Smooth muscle cell (in vitro differentiated cells): ENCODE results near the gene GJB2. TPM values are rescaled to one million over a fixed set of nuclear protein-coding genes. Genes with fewer than 3 reads are reported as not detected.

Experiments
- DNase-seq: peaks from one replicate; lab custom pipeline; 2025; ENCODE audit not compliant: unreplicated experiment; lab: John Stamatoyannopoulos, UW
- H2AFZ ChIP-seq: fragments of 200-600 bp; sonication (generic); 2 replicates; pipeline ENCODE4 v1.6.0; 2016; ENCODE audit warnings: antibody characterized with exemption, low read depth, mild to moderate bottlenecking
- H3F3A ChIP-seq: fragments of 200-600 bp; sonication (generic); 2 replicates; pipeline ENCODE4 v1.6.0; 2017; ENCODE audit warnings: antibody characterized with exemption, low read depth
- H3K27ac ChIP-seq: fragments of 200-600 bp; sonication (generic); 2 replicates; pipeline ENCODE4 v1.5.1; 2016; ENCODE audit warnings: low read depth, mild to moderate bottlenecking
- H3K27me3 ChIP-seq: fragments of 200-600 bp; sonication (generic); 2 replicates; pipeline ENCODE4 v1.6.1; 2016; ENCODE audit warnings: low read depth, mild to moderate bottlenecking
- H3K36me3 ChIP-seq: fragments of 200-600 bp; sonication (generic); 2 replicates; pipeline ENCODE4 v1.5.1; 2016; ENCODE audit warnings: low read depth
- H3K4me1 ChIP-seq: fragments of 200-600 bp; sonication (generic); 2 replicates; pipeline ENCODE4 v1.5.1; 2016; ENCODE audit warnings: low read depth
- H3K4me2 ChIP-seq: fragments of 200-600 bp; sonication (generic); 2 replicates; pipeline ENCODE4 v1.6.0; 2016; ENCODE audit warnings: mild to moderate bottlenecking
- H3K4me3 ChIP-seq: fragments of 200-600 bp; sonication (generic); 2 replicates; pipeline ENCODE4 v1.5.1; 2016; ENCODE audit warnings: mild to moderate bottlenecking
- H3K79me2 ChIP-seq: fragments of 200-600 bp; sonication (generic); 2 replicates; pipeline ENCODE4 v1.6.0; 2016; ENCODE audit warnings: low read depth, mild to moderate bottlenecking
- H3K9ac ChIP-seq: fragments of 200-600 bp; sonication (generic); 2 replicates; pipeline ENCODE4 v1.6.0; 2016; ENCODE audit warnings: low read depth
- H3K9me3 ChIP-seq: fragments of 200-600 bp; sonication (generic); replicated peaks from 2 replicates; pipeline ENCODE4 v1.5.1; 2016; ENCODE audit warnings: low read depth
- H4K20me1 ChIP-seq: fragments of 200-600 bp; sonication (generic); 2 replicates; pipeline ENCODE4 v1.6.0; 2016; ENCODE audit warnings: low read depth
- CTCF ChIP-seq: fragments of 200-600 bp; sonication (generic); IDR thresholded peaks from 2 replicates; pipeline ENCODE4 v1.5.1; 2017; ENCODE audit warnings: borderline replicate concordance, mild to moderate bottlenecking, antibody characterized with exemption; ENCODE audit not compliant: insufficient read depth, poor library complexity, severe bottlenecking
- WGBS: methylation state at CpG from one replicate; pipeline ENCODE4 v1.1.7; 2016; ENCODE audit warnings: low lambda C conversion rate; 5-methylcytosine and 5-hydroxymethylcytosine counted together
- polyA plus RNA-seq: library from polyadenylated mRNA; unstranded; fragments of >200 nt; fragmentation: Nextera tagmentation; extraction: Ambion mirVana; gene quantifications from 2 replicates; pipeline ENCODE4 v1.2.1, GENCODE V29; 2016
- total RNA-seq: library from RNA; depleted of rRNA; stranded (reverse); fragments of >200 nt; gene quantifications from 2 replicates; pipeline ENCODE4 v1.2.3, GENCODE V29; 2014

GJB2 gene
- total and polyA plus RNA-seq, 2 experiments from 2014 or later, result 42.9 to 115 TPM

- peaks cover 7% of the 10 kb centered on the region for H3F3A ChIP-seq
- no peak overlapping the region for H2AFZ ChIP-seq
- H3K4me3 ChIP-seq, result no peak overlapping the region
- H3K79me2 ChIP-seq, result no peaks in the 10 kb centered on the region
- H4K20me1 ChIP-seq, result no peaks in the 10 kb centered on the region
- peaks cover 10% of the 10 kb centered on the region for H3K4me1 ChIP-seq
- no peaks in the 10 kb centered on the region for H3K9me3 ChIP-seq
- H3K36me3 ChIP-seq, result no peaks in the 10 kb centered on the region
- no peak overlapping the region for H3K9ac ChIP-seq
- no peak for DNase-seq
- WGBS, result 93% methylated on average over 8 of the region's 8 CpGs
- TF ChIP-seq CTCF, result no peak
- no peaks in the 10 kb centered on the region for H3K27me3 ChIP-seq
- H3K4me2 ChIP-seq, result no peak overlapping the region
- H3K27ac ChIP-seq, result no peak overlapping the region
Measured at GRCh38 chr13:20173116-20173746, 19.5 kb downstream of the GJB2 start.

- H3F3A ChIP-seq, result peaks cover 7% of the 10 kb centered on the region
- no peak overlapping the region for H3K4me2 ChIP-seq
- peaks cover 10% of the 10 kb centered on the region for H3K4me1 ChIP-seq
- H2AFZ ChIP-seq, result no peak overlapping the region
- DNase-seq, result no peak
- WGBS, result 70% methylated on average over 1 of the region's 1 CpG
- H3K9me3 ChIP-seq, result no peaks in the 10 kb centered on the region
- no peak overlapping the region for H3K4me3 ChIP-seq
- H3K79me2 ChIP-seq, result no peaks in the 10 kb centered on the region
- no peaks in the 10 kb centered on the region for H3K36me3 ChIP-seq
- H3K9ac ChIP-seq, result no peak overlapping the region
- no peaks in the 10 kb centered on the region for H4K20me1 ChIP-seq
- H3K27me3 ChIP-seq, result no peaks in the 10 kb centered on the region
- no peak overlapping the region for H3K27ac ChIP-seq
- TF ChIP-seq CTCF, result no peak
Measured at GRCh38 chr13:20171364-20171763, 21.4 kb downstream of the GJB2 start.

GRCh38 chr13:20170921-20171320, 21.8 kb downstream of the GJB2 start:
- Histone ChIP-seq H3K9me3 (no peaks in the 10 kb centered on the region), H3K9ac (no peak overlapping the region), H3K4me1 (peaks cover 10% of the 10 kb centered on the region), H3K27ac (no peak overlapping the region), H3K36me3 (no peaks in the 10 kb centered on the region), H4K20me1 (no peaks in the 10 kb centered on the region), H3K27me3 (no peaks in the 10 kb centered on the region), H3K4me2 (no peak overlapping the region), H3K4me3 (no peak overlapping the region), H3F3A (peaks cover 7% of the 10 kb centered on the region), H3K79me2 (no peaks in the 10 kb centered on the region), H2AFZ (no peak overlapping the region)
- TF ChIP-seq CTCF, result no peak
- WGBS, result 90% methylated on average over 5 of the region's 5 CpGs
- no peak for DNase-seq

- no peaks in the 10 kb centered on the region for H4K20me1 ChIP-seq
- no peak overlapping the region for H3K4me3 ChIP-seq
- no peak overlapping the region for H3K4me2 ChIP-seq
- H3K36me3 ChIP-seq, result no peaks in the 10 kb centered on the region
- peaks cover 6% of the 10 kb centered on the region for H3K4me1 ChIP-seq
- no peaks in the 10 kb centered on the region for H3K9me3 ChIP-seq
- H3K79me2 ChIP-seq, result no peaks in the 10 kb centered on the region
- no peak for DNase-seq
- WGBS, result 56% methylated on average over 7 of the region's 7 CpGs
- H3F3A ChIP-seq, result no peaks in the 10 kb centered on the region
- no peaks in the 10 kb centered on the region for H3K27me3 ChIP-seq
- no peak for TF ChIP-seq CTCF
- no peak overlapping the region for H3K27ac ChIP-seq
- H2AFZ ChIP-seq, result no peak overlapping the region
- H3K9ac ChIP-seq, result no peak overlapping the region
Measured at GRCh38 chr13:20168396-20168795, 24.3 kb downstream of the GJB2 start.
